Right atrium auricular region (tissue), 2 donors: ENCODE results near the gene EPN2. TPM values are rescaled to one million over a fixed set of nuclear protein-coding genes. Genes with fewer than 3 reads are reported as not detected.
A peak's percentile ranks its signal among the peaks of the same experiment; 100 is the strongest.

Experiments used
- DNase-seq: peaks from one replicate; pipeline ENCODE4 v3.0.0-alpha.2; 2019; ENCODE audit warnings: low spot score
- H3K27ac ChIP-seq, 2 donors: fragments of 200-600 bp; sonication (generic); 1 replicate in 1 of 2; 2 replicates in 1 of 2; pipeline ENCODE4 v1.5.1; 2016 to 2019
- H3K27me3 ChIP-seq, 2 donors: fragments of 200-600 bp; sonication (generic); one replicate each; pipeline versions ENCODE4 v1.5.1 to v1.6.0; 2017 to 2019
- H3K36me3 ChIP-seq: fragments of 200-600 bp; sonication (generic); one replicate; pipeline ENCODE4 v1.5.1; 2016
- H3K4me1 ChIP-seq, 2 donors: fragments of 200-600 bp; sonication (generic); one replicate each; pipeline versions ENCODE4 v1.5.1 to v1.6.0; 2017 to 2019
- H3K4me3 ChIP-seq, 2 donors: fragments of 200-600 bp; sonication (generic); 1 replicate in 1 of 2; 2 replicates in 1 of 2; pipeline ENCODE4 v1.5.1; 2017 to 2019; ENCODE audit warnings: mild to moderate bottlenecking in 1 of 2, moderate library complexity in 1 of 2
- H3K9me3 ChIP-seq, 2 donors: fragments of 200-600 bp; sonication (generic); one replicate each; pipeline ENCODE4 v1.5.1; 2019
- CTCF ChIP-seq, 2 donors: fragments of 200-600 bp; sonication (generic); IDR thresholded peaks; one replicate each; pipeline ENCODE4 v1.5.1; 2019; ENCODE audit warnings: antibody characterized with exemption in 2 of 2
- total RNA-seq, 2 donors: library from RNA; depleted of rRNA; stranded (reverse); fragments of >200 nt; gene quantifications; one replicate each; pipeline ENCODE4 v1.1.0, GENCODE V29; 2016

EPN2 gene
- total RNA-seq, 2 donors from 2014 or later: 68.0 to 73.1 TPM

GRCh38 chr17:19363114-19363438 is 125.9 kb downstream of the EPN2 start:
- Histone ChIP-seq H3K9me3 (no peaks in the 10 kb centered on the region), H3K4me3 (peak overlapping the region; percentile 62 to 71), H3K27me3 (no peaks in the 10 kb centered on the region), H3K36me3 (no peaks in the 10 kb centered on the region), H3K4me1 (peaks cover 0 to 18% of the 10 kb centered on the region in 2 donors), H3K27ac (peak overlapping the region; percentile 84 to 87)
- TF ChIP-seq CTCF (IDR thresholded peaks at IDR 0.05): no peak
- no peak for DNase-seq

- Histone ChIP-seq H3K4me3 (no peak overlapping the region), H3K27me3 (no peaks in the 10 kb centered on the region), H3K4me1 (peaks cover 0 to 18% of the 10 kb centered on the region in 2 donors), H3K9me3 (no peaks in the 10 kb centered on the region), H3K36me3 (no peaks in the 10 kb centered on the region), H3K27ac (no peak overlapping the region)
- no peak for TF ChIP-seq CTCF (IDR thresholded peaks at IDR 0.05)
- no peak for DNase-seq
These were observed 126.4 kb downstream of the EPN2 start for GRCh38 chr17:19363460-19364035.

GRCh38 chr17:19364699-19365498 is 127.7 kb downstream of the EPN2 start:
- no peaks in the 10 kb centered on the region for H3K9me3 ChIP-seq
- peaks cover 0 to 20% of the 10 kb centered on the region in 2 donors for H3K4me1 ChIP-seq
- H3K27me3 ChIP-seq: no peaks in the 10 kb centered on the region
- no peak for DNase-seq
- no peak overlapping the region for H3K4me3 ChIP-seq
- no peak overlapping the region for H3K27ac ChIP-seq
- no peaks in the 10 kb centered on the region for H3K36me3 ChIP-seq
- no peak for TF ChIP-seq CTCF (IDR thresholded peaks at IDR 0.05)

- no peak overlapping the region for H3K4me3 ChIP-seq
- peaks cover 0 to 26% of the 10 kb centered on the region in 2 donors for H3K4me1 ChIP-seq
- H3K27ac ChIP-seq: no peak overlapping the region
- H3K9me3 ChIP-seq: no peaks in the 10 kb centered on the region
- no peak for TF ChIP-seq CTCF (IDR thresholded peaks at IDR 0.05)
- H3K27me3 ChIP-seq: no peaks in the 10 kb centered on the region
- no peak for DNase-seq
- H3K36me3 ChIP-seq: no peaks in the 10 kb centered on the region
These were observed 128.3 kb downstream of the EPN2 start for GRCh38 chr17:19365499-19365817.

- H3K27me3 ChIP-seq: no peaks in the 10 kb centered on the region
- peaks cover 0 to 31% of the 10 kb centered on the region in 2 donors for H3K4me1 ChIP-seq
- no peak overlapping the region for H3K4me3 ChIP-seq
- no peak for DNase-seq
- H3K36me3 ChIP-seq: no peaks in the 10 kb centered on the region
- no peaks in the 10 kb centered on the region for H3K9me3 ChIP-seq
- no peak for TF ChIP-seq CTCF (IDR thresholded peaks at IDR 0.05)
- H3K27ac ChIP-seq: no peak overlapping the region
These were observed 128.9 kb downstream of the EPN2 start for GRCh38 chr17:19365833-19366636.
